Mucosa of descending colon (tissue), 3 donors: ENCODE measurements around the gene DNAJC15. TPM values are rescaled to one million over a fixed set of nuclear protein-coding genes. Genes with fewer than 3 reads are reported as not detected.
"Not testable (repeated sequence)": the region's sequence is repeated elsewhere in the genome, so short reads cannot be mapped to it uniquely, and the experiment has no call there.

ENCODE experiments used
- ATAC-seq: fragments of 200-7000 bp; cut with Tn5 transposase; one replicate; pipeline ENCODE4 v1.9.1; 2020; ENCODE audit warnings: mild to moderate bottlenecking, moderate library complexity
- DNase-seq, 3 donors: peaks; one replicate each; pipeline ENCODE4 v3.0.0-alpha.2; 2020
- H3K36me3 ChIP-seq: fragments of 200-600 bp; one replicate; pipeline ENCODE4 v1.8.0; 2021; ENCODE audit warnings: low read depth, mild to moderate bottlenecking
- H3K4me1 ChIP-seq: fragments of 200-600 bp; one replicate; pipeline ENCODE4 v1.8.0; 2021; ENCODE audit warnings: low read depth, mild to moderate bottlenecking
- H3K4me3 ChIP-seq: fragments of 200-600 bp; one replicate; pipeline ENCODE4 v1.8.0; 2021; ENCODE audit warnings: mild to moderate bottlenecking
- H3K9me3 ChIP-seq: fragments of 200-600 bp; one replicate; pipeline ENCODE4 v1.8.0; 2021; ENCODE audit warnings: mild to moderate bottlenecking
- intact Hi-C, 2 donors: fragments of 100-400 bp; cut with DNase I in 1 of 2; cut with micrococcal nuclease in 1 of 2; formaldehyde crosslinking; loops; one replicate each; pipeline versions ENCODE4 v1.11.0 to v1.11.1; 2022; cut with DNase I, micrococcal nuclease
- total RNA-seq, 3 donors: library from RNA; stranded (reverse); fragmentation: NEBNext Ultra II Directional in 2 of 3; extraction: Animal tissue kit (Norgen Biotek cat#: 25700) in 2 of 3; gene quantifications; one replicate each; pipeline versions ENCODE4 v1.2.1 to v1.2.4, GENCODE V29; 2021 to 2023
- TF ChIP-seq, protein P1 (sequence below): fragments of 200-600 bp; IDR thresholded peaks from one replicate; pipeline ENCODE4 v1.8.0; 2022; ENCODE audit warnings: antibody characterized with exemption, mild to moderate bottlenecking
- donor health status: DM: no; HTN: no; CAD: no; lungs with moderate emphysema.
- donor health status: DM: no; HTN: no; CAD: no.
- donor health status: DM: no; HTN: yes; CAD: no.

The DNAJC15 gene
- total RNA-seq, 3 donors from 2014 or later, result 15.9 to 29.7 (median 27.2) TPM

- DNase-seq (no peak), ATAC-seq (no peak)
- H3K36me3 ChIP-seq, result no peaks in the 10 kb centered on the region
- no peak overlapping the region for H3K4me3 ChIP-seq
- H3K9me3 ChIP-seq, result no peaks in the 10 kb centered on the region
- intact Hi-C loops, result no loop called here
- TF ChIP-seq, protein P1, sequence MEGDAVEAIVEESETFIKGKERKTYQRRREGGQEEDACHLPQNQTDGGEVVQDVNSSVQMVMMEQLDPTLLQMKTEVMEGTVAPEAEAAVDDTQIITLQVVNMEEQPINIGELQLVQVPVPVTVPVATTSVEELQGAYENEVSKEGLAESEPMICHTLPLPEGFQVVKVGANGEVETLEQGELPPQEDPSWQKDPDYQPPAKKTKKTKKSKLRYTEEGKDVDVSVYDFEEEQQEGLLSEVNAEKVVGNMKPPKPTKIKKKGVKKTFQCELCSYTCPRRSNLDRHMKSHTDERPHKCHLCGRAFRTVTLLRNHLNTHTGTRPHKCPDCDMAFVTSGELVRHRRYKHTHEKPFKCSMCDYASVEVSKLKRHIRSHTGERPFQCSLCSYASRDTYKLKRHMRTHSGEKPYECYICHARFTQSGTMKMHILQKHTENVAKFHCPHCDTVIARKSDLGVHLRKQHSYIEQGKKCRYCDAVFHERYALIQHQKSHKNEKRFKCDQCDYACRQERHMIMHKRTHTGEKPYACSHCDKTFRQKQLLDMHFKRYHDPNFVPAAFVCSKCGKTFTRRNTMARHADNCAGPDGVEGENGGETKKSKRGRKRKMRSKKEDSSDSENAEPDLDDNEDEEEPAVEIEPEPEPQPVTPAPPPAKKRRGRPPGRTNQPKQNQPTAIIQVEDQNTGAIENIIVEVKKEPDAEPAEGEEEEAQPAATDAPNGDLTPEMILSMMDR, result no peak
- H3K4me1 ChIP-seq, result no peaks in the 10 kb centered on the region
Measured at GRCh38 chr13:43030548-43030947, 7.2 kb downstream of the DNAJC15 start.

DNA sequence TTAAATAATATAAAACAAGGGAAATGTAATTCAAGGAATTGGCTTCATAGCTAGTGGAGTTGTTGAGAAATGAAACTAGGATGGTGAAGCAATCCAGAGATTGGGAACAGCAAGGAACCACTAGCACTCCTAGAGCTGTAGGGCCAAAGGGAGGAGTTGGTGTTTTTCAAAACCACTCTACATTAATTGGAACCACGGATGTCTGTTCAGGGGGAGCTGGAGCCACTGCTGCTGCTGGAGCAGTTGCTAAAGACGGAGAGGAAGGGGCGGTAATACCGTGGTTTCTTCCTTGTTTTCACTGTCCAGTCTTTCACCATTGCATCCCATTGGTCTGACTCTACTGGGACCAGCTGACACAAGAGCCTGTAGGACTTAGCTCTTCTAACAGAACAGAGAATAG, 8.5 kb downstream of the DNAJC15 start:
- no peak for DNase-seq
- Histone ChIP-seq H3K4me1 (no peaks in the 10 kb centered on the region), H3K4me3 (no peak overlapping the region), H3K9me3 (no peaks in the 10 kb centered on the region), H3K36me3 (no peaks in the 10 kb centered on the region)
- intact Hi-C loops, result no loop called here
- TF ChIP-seq, protein P1, result no peak
- ATAC-seq, result no peak

- TF ChIP-seq, protein P1, result no peak
Measured at GRCh38 chr13:43033038-43033437, 9.7 kb downstream of the DNAJC15 start.

GRCh38 chr13:43036351-43037250, 13.2 kb downstream of the DNAJC15 start:
- intact Hi-C loops, result no loop called here
- no peaks in the 10 kb centered on the region for H3K36me3 ChIP-seq
- H3K4me3 ChIP-seq, result no peak overlapping the region
- TF ChIP-seq, protein P1, result no peak
- H3K4me1 ChIP-seq, result no peaks in the 10 kb centered on the region
- no peaks in the 10 kb centered on the region for H3K9me3 ChIP-seq
- DNase-seq (no peak), ATAC-seq (no peak)

More at GRCh38 chr13:43033038-43033437, 9.7 kb downstream of the DNAJC15 start:
- Histone ChIP-seq H3K4me1 (no peaks in the 10 kb centered on the region), H3K4me3 (no peak overlapping the region), H3K36me3 (no peaks in the 10 kb centered on the region), H3K9me3 (no peaks in the 10 kb centered on the region)
- intact Hi-C loops, result no loop called here
- DNase-seq, result no peak
- no peak for ATAC-seq

- DNase-seq (no peak), ATAC-seq (no peak)
- Histone ChIP-seq H3K9me3 (no peaks in the 10 kb centered on the region), H3K4me1 (peaks cover 8% of the 10 kb centered on the region), H3K36me3 (no peaks in the 10 kb centered on the region), H3K4me3 (no peak overlapping the region)
- intact Hi-C loops, result no loop called here
- TF ChIP-seq, protein P1, result no peak
Measured at GRCh38 chr13:43039966-43040365, 16.6 kb downstream of the DNAJC15 start.

- ATAC-seq, H3K4me1 ChIP-seq, H3K36me3 ChIP-seq, DNase-seq, H3K9me3 ChIP-seq, H3K4me3 ChIP-seq, intact Hi-C loops: not testable (repeated sequence)
Measured at GRCh38 chr13:43040581-43041368, 17.4 kb downstream of the DNAJC15 start.
